ENCODE results near the gene FBLN2. TPM values are rescaled to one million over a fixed set of nuclear protein-coding genes. Genes with fewer than 3 reads are reported as not detected.

Gene FBLN2
- total and polyA plus RNA-seq, 2 donors = 132 to 246 TPM

- Histone ChIP-seq H3K36me3 (ENCODE audit: insufficient read depth) (no peaks in the 10 kb centered on the region), H3K4me3 (ENCODE audit: low read depth, low read length) (no peak overlapping the region), H3K4me1 (ENCODE audit: insufficient read depth) (no peaks in the 10 kb centered on the region), H3K27ac (ENCODE audit: low read depth) (no peak overlapping the region)
- no peak for DNase-seq (ENCODE audit: extremely low spot score)
- WGBS = 83% methylated on average over 11 of the region's 11 CpGs
Observed at GRCh38 chr3:13683772-13684171, 134.8 kb downstream of the FBLN2 start.

GRCh38 chr3:13684350-13684749 lies 135.4 kb downstream of the FBLN2 start:
- H3K27ac ChIP-seq (ENCODE audit: low read depth) = no peak overlapping the region
- no peaks in the 10 kb centered on the region for H3K36me3 ChIP-seq (ENCODE audit: insufficient read depth)
- no peaks in the 10 kb centered on the region for H3K4me1 ChIP-seq (ENCODE audit: insufficient read depth)
- H3K4me3 ChIP-seq (ENCODE audit: low read depth, low read length) = no peak overlapping the region
- 46% methylated on average over 12 of the region's 12 CpGs for WGBS
- no peak for DNase-seq (ENCODE audit: extremely low spot score)

DNA sequence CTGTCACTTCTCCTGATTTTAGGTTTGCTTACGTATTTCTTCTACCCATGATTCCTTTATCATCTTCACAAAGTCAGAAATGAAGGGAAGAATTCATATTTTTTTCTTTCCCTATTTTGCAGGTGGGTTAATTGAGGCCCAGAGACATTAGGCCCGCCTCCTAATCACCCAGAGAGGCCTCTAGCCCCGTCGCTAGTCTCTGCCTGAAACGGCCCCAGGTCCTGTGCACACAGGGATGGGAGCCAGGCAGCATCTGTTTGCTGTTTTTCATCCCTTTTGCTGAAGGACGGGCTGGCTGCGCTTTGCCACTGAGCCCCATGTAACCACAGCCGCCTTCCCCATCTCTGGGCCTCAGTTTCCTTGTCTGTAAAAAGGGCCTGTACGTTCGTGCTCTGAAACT lies 135.9 kb downstream of the FBLN2 start:
- H3K4me1 ChIP-seq (ENCODE audit: insufficient read depth) = no peaks in the 10 kb centered on the region
- H3K27ac ChIP-seq (ENCODE audit: low read depth) = no peak overlapping the region
- no peak for DNase-seq (ENCODE audit: extremely low spot score)
- H3K36me3 ChIP-seq (ENCODE audit: insufficient read depth) = no peaks in the 10 kb centered on the region
- WGBS = 50% methylated on average over 10 of the region's 10 CpGs
- no peak overlapping the region for H3K4me3 ChIP-seq (ENCODE audit: low read depth, low read length)

DNA sequence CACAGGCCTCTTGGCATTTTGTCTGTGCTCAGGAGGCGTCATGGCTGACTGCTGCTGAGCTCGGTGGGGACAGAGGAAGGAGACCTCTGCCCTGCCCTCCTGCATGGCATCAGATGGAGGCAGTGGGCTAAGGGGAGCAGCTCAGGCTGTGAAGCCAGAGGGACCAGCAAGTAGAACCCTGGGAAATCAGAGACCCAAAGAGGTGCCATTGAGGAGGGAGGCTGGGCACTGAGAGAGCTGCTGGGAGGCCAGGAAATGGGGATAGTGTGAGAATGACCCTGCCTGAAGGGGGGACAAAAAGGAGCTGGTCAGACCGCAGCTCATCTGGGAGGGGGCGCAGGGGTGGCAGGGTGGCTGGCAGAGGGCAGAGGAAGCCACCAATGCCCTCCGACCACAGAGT lies 136.8 kb downstream of the FBLN2 start:
- Histone ChIP-seq H3K36me3 (ENCODE audit: insufficient read depth) (no peaks in the 10 kb centered on the region), H3K4me1 (ENCODE audit: insufficient read depth) (no peaks in the 10 kb centered on the region), H3K27ac (ENCODE audit: low read depth) (no peak overlapping the region), H3K4me3 (ENCODE audit: low read depth, low read length) (no peak overlapping the region)
- no peak for DNase-seq (ENCODE audit: extremely low spot score)
- 82% methylated on average over 5 of the region's 5 CpGs for WGBS

DNA sequence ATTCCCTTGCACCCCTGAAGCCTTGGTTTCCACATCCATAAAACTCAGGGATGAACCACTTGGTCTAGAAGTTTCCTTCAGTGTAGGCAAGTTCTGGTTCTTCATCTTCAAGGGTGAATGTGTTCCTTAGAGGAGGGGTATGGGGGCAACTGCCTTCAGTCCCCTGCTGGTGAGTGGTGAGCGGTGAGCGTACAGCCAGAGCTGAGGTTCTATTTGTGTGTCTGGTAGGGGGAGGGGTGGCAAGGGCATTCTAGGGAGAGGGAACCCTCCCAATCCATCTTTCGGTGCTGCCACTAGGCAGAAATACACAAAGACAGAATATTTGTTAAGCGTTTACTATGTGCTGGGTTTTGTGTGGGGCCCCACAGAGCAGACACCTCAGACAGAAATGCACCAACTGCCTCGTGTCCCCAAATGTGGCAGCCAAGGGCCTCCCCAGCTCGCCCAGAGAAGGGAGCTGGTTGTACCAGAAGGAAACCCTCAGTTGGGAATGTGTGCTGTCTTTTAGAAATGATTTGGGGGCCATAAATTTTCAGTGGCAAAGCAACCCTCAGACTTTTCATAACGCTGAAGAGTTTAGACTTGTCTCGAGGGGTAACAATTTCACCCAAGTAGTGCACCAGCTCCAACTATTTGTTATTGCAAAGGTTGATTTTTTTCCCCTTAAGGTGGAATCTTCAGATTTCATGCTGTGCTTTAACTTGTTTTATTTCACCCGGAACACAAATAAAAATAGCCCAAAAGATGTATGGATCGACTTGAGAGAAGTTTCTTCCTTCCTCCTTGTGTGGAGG lies 137.6 kb downstream of the FBLN2 start:
- Histone ChIP-seq H3K36me3 (ENCODE audit: insufficient read depth) (no peaks in the 10 kb centered on the region), H3K4me3 (ENCODE audit: low read depth, low read length) (no peak overlapping the region), H3K27ac (ENCODE audit: low read depth) (no peak overlapping the region), H3K4me1 (ENCODE audit: insufficient read depth) (no peaks in the 10 kb centered on the region)
- no peak for DNase-seq (ENCODE audit: extremely low spot score)
- WGBS = 50% methylated on average over 10 of the region's 10 CpGs

GRCh38 chr3:13687517-13687943 lies 138.6 kb downstream of the FBLN2 start:
- Histone ChIP-seq H3K27ac (ENCODE audit: low read depth) (no peak overlapping the region), H3K4me1 (ENCODE audit: insufficient read depth) (no peaks in the 10 kb centered on the region), H3K36me3 (ENCODE audit: insufficient read depth) (no peaks in the 10 kb centered on the region), H3K4me3 (ENCODE audit: low read depth, low read length) (no peak overlapping the region)
- no peak for DNase-seq (ENCODE audit: extremely low spot score)
- 25% methylated on average over 5 of the region's 5 CpGs for WGBS

Other genes starting within 250 kb of the FBLN2 start
- gene NUP210, start 128.8 kb upstream of the FBLN2 start, total RNA-seq = 3.3 TPM
- 1.8 TPM for gene NUP210, start 128.8 kb upstream of the FBLN2 start, polyA plus RNA-seq
- gene HDAC11, start 68.8 kb upstream of the FBLN2 start, total RNA-seq = 7.4 TPM
- 27.1 TPM for gene HDAC11, start 68.8 kb upstream of the FBLN2 start, polyA plus RNA-seq